DOHH2 (cell line): ENCODE measurements around the gene SLC22A14.

Source experiments
- H3F3A ChIP-seq: fragments of 200-600 bp; sonication (generic), shearing (Covaris generic); 2 replicates; pipeline ENCODE4 v1.6.0; 2016; ENCODE audit warnings: antibody characterized with exemption, mild to moderate bottlenecking; ENCODE audit not compliant: control insufficient read depth, insufficient read depth
- H3K27ac ChIP-seq: fragments of 200-600 bp; sonication (generic); 2 replicates; pipeline ENCODE4 v1.5.1; 2014; ENCODE audit warnings: low read depth, mild to moderate bottlenecking, low read length, moderate library complexity
- H3K27me3 ChIP-seq: fragments of 200-600 bp; sonication (generic); 2 replicates; pipeline ENCODE4 v1.6.1; 2014; ENCODE audit warnings: mild to moderate bottlenecking, low read length, mixed read lengths; ENCODE audit not compliant: control insufficient read depth
- H3K36me3 ChIP-seq: fragments of 200-600 bp; sonication (generic); 2 replicates; pipeline ENCODE4 v1.6.1; 2014; ENCODE audit warnings: mild to moderate bottlenecking, low read length, moderate library complexity, mixed read lengths; ENCODE audit not compliant: control insufficient read depth
- H3K4me1 ChIP-seq: fragments of 200-600 bp; sonication (generic); 2 replicates; pipeline ENCODE4 v1.6.1; 2014; ENCODE audit warnings: mild to moderate bottlenecking, low read length, mixed read lengths; ENCODE audit not compliant: control insufficient read depth
- H3K4me2 ChIP-seq: fragments of 200-600 bp; sonication (generic); 2 replicates; pipeline ENCODE4 v1.6.0; 2014; ENCODE audit warnings: mild to moderate bottlenecking, low read length, moderate library complexity
- H3K4me3 ChIP-seq: fragments of 200-600 bp; sonication (generic); 2 replicates; pipeline ENCODE4 v1.5.1; 2014; ENCODE audit warnings: mild to moderate bottlenecking, low read length, mixed read lengths
- H3K79me2 ChIP-seq: fragments of 200-600 bp; sonication (generic); 2 replicates; pipeline ENCODE4 v1.6.1; 2014; ENCODE audit warnings: mild to moderate bottlenecking, low read length, mixed read lengths; ENCODE audit not compliant: control insufficient read depth
- H3K9me2 ChIP-seq: fragments of 200-600 bp; sonication (generic); replicated peaks from 2 replicates; pipeline ENCODE4 v1.6.1; 2014; ENCODE audit warnings: mild to moderate bottlenecking, low read length, mixed read lengths; ENCODE audit not compliant: control insufficient read depth
- H3K9me3 ChIP-seq: fragments of 200-600 bp; sonication (generic); 2 replicates; pipeline ENCODE4 v1.6.1; 2014; ENCODE audit warnings: antibody characterized with exemption, low read length, mixed read lengths; ENCODE audit not compliant: control insufficient read depth, insufficient read depth
- H4K20me1 ChIP-seq: fragments of 200-600 bp; sonication (generic); 2 replicates; pipeline ENCODE4 v1.6.0; 2014; ENCODE audit warnings: low read depth, mild to moderate bottlenecking, antibody characterized with exemption, low read length, moderate library complexity; ENCODE audit not compliant: control insufficient read depth, insufficient read depth
- CTCF ChIP-seq: fragments of 200-600 bp; sonication (generic); IDR thresholded peaks from one replicate; pipeline ENCODE4 v1.5.1; 2014; ENCODE audit warnings: antibody characterized with exemption, mild to moderate bottlenecking, low read depth, low read length; ENCODE audit not compliant: poor library complexity, severe bottlenecking
- EZH2phosphoT487 ChIP-seq: fragments of 200-600 bp; sonication (generic); IDR thresholded peaks from 2 replicates; pipeline ENCODE4 v1.6.1; 2017; ENCODE audit warnings: borderline replicate concordance, mild to moderate bottlenecking, antibody characterized with exemption, low read length, moderate library complexity, mixed read lengths

SLC22A14 gene

GRCh38 chr3:38354588-38355330 lies 72.7 kb downstream of the SLC22A14 start:
- TF ChIP-seq CTCF (no peak), EZH2phosphoT487 (no peak)
- peaks cover 24% of the 10 kb centered on the region for H3K36me3 ChIP-seq
- no peaks in the 10 kb centered on the region for H3K4me1 ChIP-seq
- H3K27ac ChIP-seq, result no peak overlapping the region
- no peak overlapping the region for H3K4me2 ChIP-seq
- H3K9me3 ChIP-seq, result no peaks in the 10 kb centered on the region
- H3K27me3 ChIP-seq, result no peaks in the 10 kb centered on the region
- H4K20me1 ChIP-seq, result no peaks in the 10 kb centered on the region
- 0 out of 2 replicates have a peak, but pooled peaks cover 3% of the 10 kb centered on the region for H3K79me2 ChIP-seq
- no peak overlapping the region for H3K4me3 ChIP-seq
- no peaks in the 10 kb centered on the region for H3F3A ChIP-seq
- H3K9me2 ChIP-seq, result no peaks in the 10 kb centered on the region

- H3K9me2 ChIP-seq, result no peaks in the 10 kb centered on the region
- H3K9me3 ChIP-seq, result no peaks in the 10 kb centered on the region
- H3K27ac ChIP-seq, result no peak overlapping the region
- no peaks in the 10 kb centered on the region for H3K27me3 ChIP-seq
- no peaks in the 10 kb centered on the region for H3F3A ChIP-seq
- no peaks in the 10 kb centered on the region for H4K20me1 ChIP-seq
- H3K4me1 ChIP-seq, result no peaks in the 10 kb centered on the region
- peaks cover 17% of the 10 kb centered on the region for H3K36me3 ChIP-seq
- TF ChIP-seq EZH2phosphoT487 (no peak), CTCF (no peak)
- no peak overlapping the region for H3K4me2 ChIP-seq
- H3K4me3 ChIP-seq, result no peak overlapping the region
- H3K79me2 ChIP-seq, result no peaks in the 10 kb centered on the region
Observed at GRCh38 chr3:38359038-38359437, 76.9 kb downstream of the SLC22A14 start.

- no peak overlapping the region for H3K27ac ChIP-seq
- no peaks in the 10 kb centered on the region for H4K20me1 ChIP-seq
- H3K9me2 ChIP-seq, result no peaks in the 10 kb centered on the region
- H3K4me3 ChIP-seq, result no peak overlapping the region
- H3K36me3 ChIP-seq, result peaks cover 22% of the 10 kb centered on the region
- H3K27me3 ChIP-seq, result no peaks in the 10 kb centered on the region
- no peaks in the 10 kb centered on the region for H3K79me2 ChIP-seq
- H3F3A ChIP-seq, result no peaks in the 10 kb centered on the region
- H3K4me2 ChIP-seq, result no peak overlapping the region
- H3K9me3 ChIP-seq, result no peaks in the 10 kb centered on the region
- no peak for TF ChIP-seq EZH2phosphoT487
- no peak for TF ChIP-seq CTCF
- H3K4me1 ChIP-seq, result no peaks in the 10 kb centered on the region
Observed at GRCh38 chr3:38360345-38360744, 78.3 kb downstream of the SLC22A14 start.
